RWPE1 (cell line): ENCODE measurements around the gene KIF14.

Experiments used
- CTCF ChIA-PET: fragments of 350-600 bp; sonication (Branson Sonifier 250); formaldehyde crosslinking; extraction: SDS; loops from one replicate; lab custom pipeline; 2021; lab: Yijun Ruan, JAX
- POLR2A ChIA-PET: fragments of 400-600 bp; formaldehyde crosslinking; extraction: SDS; loops from one replicate; lab custom pipeline; 2020; ENCODE audit warnings: antibody characterized with exemption; ENCODE audit not compliant: low non-redundant PET; lab: Yijun Ruan, JAX
- DNase-seq: peaks from one replicate; pipeline ENCODE4 v3.0.0; 2012; ENCODE audit warnings: low spot score
- H3K27ac ChIP-seq: fragments of 450-650 bp; 2 replicates; pipeline ENCODE4 v1.5.1; 2017
- CTCF ChIP-seq: fragments of 450-650 bp; conservative IDR thresholded peaks from 2 replicates; pipeline ENCODE4 v1.5.1; 2017; ENCODE audit warnings: low read depth, mild to moderate bottlenecking

KIF14 gene

GRCh38 chr1:200660719-200661118 is 40.2 kb upstream of the KIF14 start:
- peak overlapping the region; percentile 91; the same call in 1 of the 2 replicates for H3K27ac ChIP-seq
- ChIA-PET POLR2A (interaction anchor here (1.0 kb wide), 1 partner anchor 9 kb away, joined by 3 read pairs; no protein-coding TSS in a partner anchor), CTCF (interaction anchor here (0.5 to 0.6 kb wide), 2 partner anchors 38 to 83 kb away, joined by 4 to 5 read pairs; no protein-coding TSS in a partner anchor)
- DNase-seq: no peak
- TF ChIP-seq CTCF: no peak

- peak overlapping the region; percentile 91 for H3K27ac ChIP-seq
- peak; percentile 96 for DNase-seq
- CTCF ChIA-PET: interaction anchor here (0.6 kb wide), 2 partner anchors 12 to 36 kb away, joined by 3 to 4 read pairs; no protein-coding TSS in a partner anchor
- POLR2A ChIA-PET: no interaction called here
- no peak for TF ChIP-seq CTCF
These were observed 38.7 kb upstream of the KIF14 start for GRCh38 chr1:200659269-200659668.

- CTCF ChIA-PET: interaction anchor here (0.6 kb wide), 2 partner anchors 13 to 37 kb away, joined by 3 to 4 read pairs; no protein-coding TSS in a partner anchor
- DNase-seq: no peak
- POLR2A ChIA-PET: interaction anchor here (1.3 kb wide), 1 partner anchor 11 kb away, joined by 5 read pairs; the partner anchor contains the start of gene DDX59
- peak overlapping the region; percentile 67 for H3K27ac ChIP-seq
- TF ChIP-seq CTCF: no peak
These were observed 37.7 kb upstream of the KIF14 start for GRCh38 chr1:200658037-200658818.

- ChIA-PET POLR2A (interaction anchor here (0.6 kb wide), 1 partner anchor 15 kb away, joined by 4 read pairs; the partner anchor contains the start of gene DDX59), CTCF (interaction anchor here (0.6 kb wide), 1 partner anchor 111 kb away, joined by 5 read pairs; no protein-coding TSS in a partner anchor)
- no peak for TF ChIP-seq CTCF
- no peak overlapping the region for H3K27ac ChIP-seq
- peak; percentile 32 for DNase-seq
These were observed 34.1 kb upstream of the KIF14 start for GRCh38 chr1:200654660-200655059.

GRCh38 chr1:200653022-200653462 is 32.5 kb upstream of the KIF14 start:
- 0 out of 2 replicates have a peak overlapping the region, but pooled peaks have one; percentile 7 for H3K27ac ChIP-seq
- ChIA-PET CTCF (interaction anchor here (0.6 to 0.8 kb wide), 3 partner anchors 11 to 133 kb away, joined by 3 read pairs; no protein-coding TSS in a partner anchor), POLR2A (interaction anchor here (1.3 kb wide), 1 partner anchor 17 kb away, joined by 4 read pairs; the partner anchor contains the start of gene DDX59)
- no peak for DNase-seq
- TF ChIP-seq CTCF: no peak

GRCh38 chr1:200652378-200652777 is 31.8 kb upstream of the KIF14 start:
- POLR2A ChIA-PET: interaction anchor here (1.3 kb wide), 1 partner anchor 17 kb away, joined by 4 read pairs; the partner anchor contains the start of gene DDX59
- CTCF ChIA-PET: interaction anchor here (0.6 kb wide), 1 partner anchor 108 kb away, joined by 3 read pairs; no protein-coding TSS in a partner anchor
- no peak for DNase-seq
- H3K27ac ChIP-seq: peak overlapping the region; percentile 19; the same call in 1 of the 2 replicates
- TF ChIP-seq CTCF: no peak
